T-helper 1 cell (primary cell): ENCODE results near the gene SEMA6B.
"Not testable (repeated sequence)": the region's sequence is repeated elsewhere in the genome, so short reads cannot be mapped to it uniquely, and the experiment has no call there.

ENCODE experiments used
- DNase-seq, 5 donors: peaks; one replicate each; pipeline ENCODE4 v3.0.0-alpha.2; 2012 to 2020

Gene SEMA6B

DNA sequence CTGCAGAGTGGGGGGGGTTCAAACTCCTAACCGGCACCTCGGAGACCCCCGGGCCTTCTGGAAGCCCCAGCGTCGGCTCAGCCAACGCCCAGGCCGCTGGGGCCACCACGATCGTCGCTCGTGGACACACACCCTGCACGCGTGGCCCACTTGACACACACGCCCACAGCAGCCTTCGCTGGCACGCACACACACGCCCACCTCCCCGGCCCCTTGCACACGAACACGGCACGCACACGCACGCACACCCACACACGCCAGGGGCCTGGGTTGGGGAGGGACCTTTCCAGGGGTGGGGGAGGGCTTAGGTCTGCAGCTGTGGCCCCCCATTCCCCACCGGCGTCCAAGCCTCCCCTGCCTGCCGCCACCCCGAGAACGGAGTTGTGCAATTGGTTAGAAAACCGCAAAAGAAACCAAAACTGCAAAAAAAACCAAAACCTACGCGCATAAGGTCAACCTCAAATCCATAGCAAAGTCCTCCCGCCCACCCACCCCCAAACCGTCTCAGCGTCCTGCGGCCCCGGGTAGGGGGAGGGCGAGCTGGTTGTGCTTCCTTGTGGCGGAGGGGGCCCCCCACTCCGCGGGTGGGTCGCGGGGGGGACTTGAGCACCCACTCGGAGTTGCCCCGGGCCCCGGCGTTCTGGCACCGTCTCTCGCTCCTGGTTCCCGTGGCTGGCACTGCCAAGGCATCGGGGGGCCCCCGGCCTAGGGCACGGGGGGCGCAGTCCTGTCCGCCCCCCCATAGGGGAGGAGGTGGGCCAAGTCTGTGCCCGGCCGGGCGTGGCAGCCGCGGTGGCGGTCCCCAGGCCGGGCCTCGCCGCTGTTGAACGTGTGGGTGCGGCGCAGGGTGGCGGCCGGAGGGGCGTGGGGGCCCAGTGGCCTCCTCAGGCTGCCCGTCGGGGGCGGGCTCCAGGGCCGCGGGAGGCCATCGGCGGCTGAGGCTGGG lies 16.3 kb downstream of the SEMA6B start:
- DNase-seq: no peak

DNA sequence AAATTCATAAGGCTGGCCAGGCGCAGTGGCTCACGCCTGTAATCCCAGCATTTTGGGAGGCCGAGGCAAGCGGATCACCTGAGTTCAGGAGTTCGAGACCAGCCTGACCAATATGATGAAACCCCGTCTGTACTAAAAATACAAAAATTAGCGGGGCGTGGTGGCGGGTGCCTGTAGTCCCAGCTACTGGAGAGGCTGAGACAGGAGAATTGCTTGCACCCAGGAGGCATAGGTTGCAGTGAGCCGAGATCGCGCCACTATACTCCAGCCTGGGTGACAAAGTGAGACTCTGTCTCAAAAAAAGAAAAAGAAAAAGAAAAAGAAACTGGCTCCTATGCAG lies 17.7 kb downstream of the SEMA6B start:
- DNase-seq: not testable (repeated sequence)

GRCh38 chr19:4541114-4541805 lies 18.2 kb downstream of the SEMA6B start:
- no peak for DNase-seq

DNA sequence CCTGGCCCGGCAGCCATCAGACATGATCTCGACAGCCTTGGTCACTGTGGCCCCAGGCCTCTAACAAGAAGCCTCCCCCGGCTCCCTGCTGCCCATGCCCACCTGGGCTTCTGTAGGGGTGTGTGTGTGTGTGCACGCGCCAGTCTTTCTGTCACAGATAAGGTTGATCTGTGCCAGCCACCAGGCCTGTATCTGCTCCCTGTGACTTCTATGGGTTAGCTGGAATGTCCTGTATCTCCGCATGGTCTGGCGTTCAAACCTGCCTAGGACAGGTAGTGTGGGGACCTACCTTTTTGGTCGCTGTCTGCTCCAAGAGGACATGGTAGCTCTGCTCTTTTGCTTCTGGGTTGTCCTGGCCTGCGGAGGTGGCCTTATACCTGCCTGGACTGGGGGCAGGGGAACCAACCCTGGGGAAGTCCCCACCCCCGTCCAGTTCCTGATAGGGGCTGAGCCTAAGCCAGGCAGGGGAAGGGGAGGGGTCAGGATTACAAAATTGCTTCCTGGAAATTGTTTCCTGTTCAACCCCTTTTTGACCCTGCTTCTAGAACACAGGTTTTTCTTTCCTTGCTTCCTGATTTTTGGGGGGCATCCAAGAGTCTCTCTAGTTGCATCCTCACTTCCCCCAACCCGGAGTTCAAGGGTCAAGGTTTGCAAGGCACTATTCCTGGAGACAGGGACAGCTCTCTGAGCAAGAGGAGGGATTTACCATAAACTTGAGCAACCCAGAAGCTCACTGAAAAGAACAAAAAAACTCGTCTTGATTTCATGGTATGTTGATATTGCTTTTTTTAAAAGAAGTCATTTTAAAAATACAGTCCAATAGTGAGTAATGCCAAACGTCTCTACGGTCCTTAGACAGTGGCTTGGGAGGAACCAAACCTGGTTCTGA lies 19.5 kb downstream of the SEMA6B start, which contains the start of gene LRG1:
LRG1 (minus strand) TSS at position 344 of the 889 bp plus-strand sequence; CDS start at position 321, 23 bp downstream.
- no peak for DNase-seq

DNA sequence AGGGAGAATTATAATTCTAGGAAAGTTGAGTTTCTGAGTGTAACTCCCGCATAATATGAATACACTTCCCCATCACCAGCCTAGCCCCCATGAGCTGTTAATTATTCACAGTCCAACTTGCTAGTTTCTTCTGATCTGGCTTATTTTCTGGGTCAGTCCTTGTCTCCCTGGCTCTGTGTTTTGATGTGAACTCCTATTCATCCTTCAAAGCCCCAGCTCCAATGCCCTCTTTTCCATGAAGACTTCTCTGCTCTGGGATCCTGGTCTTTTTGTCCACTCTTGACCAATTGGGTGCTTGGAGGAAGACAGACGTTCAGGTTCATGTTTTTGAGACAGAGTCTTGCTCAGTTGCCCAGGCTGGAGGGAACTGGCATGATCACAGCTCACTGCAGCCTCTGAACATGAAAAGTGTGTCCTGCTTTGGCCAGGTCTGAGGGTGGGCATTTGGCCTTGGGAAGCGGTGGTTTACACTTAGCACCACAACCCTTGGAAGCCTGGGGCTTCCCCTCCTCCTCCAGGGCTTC lies 20.3 kb downstream of the SEMA6B start:
- DNase-seq: no peak

GRCh38 chr19:4538601-4538954 lies 20.9 kb downstream of the SEMA6B start:
- DNase-seq: no peak

DNA sequence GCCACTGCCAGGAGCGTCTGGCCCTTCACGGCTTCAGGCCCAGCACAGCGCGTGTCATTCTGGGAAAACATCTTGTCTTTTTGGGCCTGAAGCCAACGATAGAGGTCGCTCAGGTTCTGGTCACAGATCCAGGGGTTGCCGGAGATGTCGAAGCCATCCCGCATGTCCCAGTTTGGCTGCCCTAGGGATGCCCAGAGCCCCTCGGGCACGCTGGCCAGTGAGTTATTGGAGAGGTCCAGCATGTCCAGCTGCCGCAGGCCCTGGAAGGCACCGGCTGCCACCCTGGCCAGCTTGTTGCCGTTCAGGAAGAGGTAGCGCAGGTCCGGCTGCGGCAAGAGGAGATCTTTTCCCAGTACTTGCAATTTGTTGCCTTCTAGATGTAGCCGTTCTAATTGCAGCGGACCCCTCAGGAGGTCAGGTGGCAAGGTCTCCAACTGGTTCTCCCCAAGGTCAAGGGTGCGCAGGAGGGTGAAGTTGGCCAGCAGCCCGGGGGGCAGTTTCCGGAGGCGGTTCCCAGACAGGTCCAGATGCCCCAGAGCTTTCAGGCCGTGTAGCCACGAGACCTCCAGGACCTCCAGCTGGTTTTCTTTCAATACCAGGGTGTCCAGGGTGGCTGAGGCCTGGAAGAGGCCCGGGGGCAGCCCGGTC lies 21.4 kb downstream of the SEMA6B start:
- no peak for DNase-seq

- no peak for DNase-seq
Measured at GRCh38 chr19:4536798-4537197, 22.7 kb downstream of the SEMA6B start.

- peak in 1 of 5 donors; percentile 22 for DNase-seq
Measured at GRCh38 chr19:4534836-4535658, 24.4 kb downstream of the SEMA6B start, which contains the start of gene PLIN5. Gene PLIN5 (minus strand): TSS chr19:4535224. CDS start chr19:4534074, 1,150 bp downstream.

GRCh38 chr19:4533835-4534424 lies 25.6 kb downstream of the SEMA6B start:
- no peak for DNase-seq

DNA sequence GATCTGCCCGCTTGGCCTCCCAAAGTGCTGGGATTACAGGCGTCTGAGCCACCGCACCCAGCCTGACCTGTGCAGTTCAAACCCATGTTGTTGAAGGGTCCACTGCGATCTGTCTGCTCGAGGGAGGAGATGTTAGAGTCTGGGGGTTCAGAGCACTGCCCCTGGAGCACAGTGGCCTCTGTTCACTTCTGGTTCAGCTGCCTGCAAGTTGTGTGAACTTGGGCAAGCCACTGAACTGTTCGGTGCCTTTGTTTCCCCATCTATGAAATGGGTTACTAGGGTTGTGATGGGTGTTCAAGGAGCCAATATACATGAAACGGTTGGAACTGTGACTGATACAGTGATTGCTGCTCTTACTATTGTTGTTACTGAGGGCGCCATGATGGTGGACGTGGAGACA lies 26.1 kb downstream of the SEMA6B start:
- DNase-seq: no peak

GRCh38 chr19:4531562-4532165 lies 27.8 kb downstream of the SEMA6B start:
- DNase-seq: no peak

DNA sequence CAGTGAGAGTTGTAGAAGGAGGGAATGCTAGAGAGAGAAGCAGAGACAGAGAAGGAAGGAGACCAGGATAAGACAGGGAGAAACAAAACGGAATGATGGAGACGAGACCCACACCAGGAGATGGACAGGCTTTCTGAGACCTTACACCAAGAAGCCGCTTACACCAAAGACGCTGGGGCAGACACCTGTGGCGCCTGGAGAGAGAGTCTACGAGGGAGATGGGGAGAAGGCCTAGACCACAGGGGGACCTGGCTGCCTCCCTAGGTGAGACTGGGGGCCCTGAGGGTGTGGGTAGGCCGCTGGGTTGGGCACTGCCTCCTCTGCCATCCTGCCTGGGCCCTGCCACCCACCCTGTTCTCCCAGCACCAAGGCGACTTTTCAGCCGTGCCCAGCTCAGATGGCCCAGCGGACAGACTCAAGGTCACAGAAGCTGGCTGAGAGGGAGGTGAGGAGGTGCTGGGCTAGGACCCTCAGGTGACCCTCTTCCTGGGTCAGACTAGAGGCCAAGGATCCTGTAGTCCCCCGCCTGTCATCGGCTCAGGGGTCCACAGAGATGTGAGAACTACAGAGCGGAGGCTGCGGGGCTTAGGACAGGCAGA lies 29.5 kb downstream of the SEMA6B start:
- no peak for DNase-seq

DNA sequence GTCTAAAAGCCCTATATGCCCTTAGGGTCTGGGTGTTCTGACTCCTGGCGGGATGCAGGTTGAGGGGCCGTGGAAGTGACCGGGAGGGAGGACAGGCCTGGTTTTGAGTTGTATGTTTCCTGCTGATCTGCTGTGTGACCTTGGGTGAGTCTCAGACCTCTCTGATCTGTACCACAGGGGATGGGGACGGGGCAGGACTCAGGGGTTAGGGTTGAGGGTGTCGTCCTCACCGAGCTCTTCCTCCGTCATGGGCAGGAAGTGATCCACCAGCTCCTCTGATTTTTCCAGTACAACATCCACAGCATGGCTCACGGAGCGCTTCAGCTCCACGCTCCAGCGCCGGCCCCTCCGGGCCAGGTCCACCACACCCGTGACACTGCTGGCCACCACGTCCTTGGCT lies 30.6 kb downstream of the SEMA6B start:
- no peak for DNase-seq

DNA sequence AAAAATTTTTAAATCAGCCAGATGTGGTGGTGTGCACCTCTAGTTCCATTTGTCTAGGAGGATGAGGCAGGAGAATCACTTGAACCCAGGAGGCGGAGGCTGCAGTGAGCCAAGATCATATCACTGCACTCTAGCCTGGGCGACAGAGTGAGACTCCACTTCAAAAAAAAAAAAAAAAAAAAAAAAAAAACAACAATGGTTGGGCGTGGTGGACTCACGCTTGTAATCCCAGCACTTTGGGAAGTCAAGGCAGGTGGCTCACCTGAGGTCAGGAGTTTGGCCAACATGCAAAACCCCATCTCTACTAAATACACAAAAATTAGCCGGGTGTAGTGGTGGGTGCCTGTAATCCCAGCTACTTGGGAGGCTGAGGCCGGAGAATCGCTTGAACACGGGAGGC lies 32.1 kb downstream of the SEMA6B start:
- not testable (repeated sequence) for DNase-seq

DNA sequence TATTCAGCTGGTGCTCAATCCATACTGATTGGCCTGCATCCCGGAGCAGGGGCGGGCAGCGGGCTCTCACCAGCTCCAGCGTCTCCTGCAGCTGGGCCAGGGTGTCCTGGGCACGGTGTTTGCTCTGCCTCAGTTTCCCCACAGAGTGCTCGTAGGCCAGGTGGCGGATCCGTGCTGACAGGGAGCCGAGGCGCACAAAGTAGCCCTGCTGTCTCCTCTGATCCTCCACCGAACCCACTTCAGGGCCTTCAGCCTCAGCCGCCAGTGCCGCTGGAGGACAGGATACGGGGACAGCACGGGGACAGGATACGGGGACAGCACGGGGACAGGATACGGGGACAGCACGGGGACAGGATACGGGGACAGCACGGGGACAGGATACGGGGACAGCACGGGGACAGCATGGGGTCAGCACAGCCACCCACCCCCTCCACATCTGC lies 33.9 kb downstream of the SEMA6B start:
- DNase-seq: no peak

- peak in 4 of 5 donors; percentile 40 to 62 (median 54) for DNase-seq
Measured at GRCh38 chr19:4524808-4525562, 34.5 kb downstream of the SEMA6B start.

GRCh38 chr19:4523306-4524110 lies 36.0 kb downstream of the SEMA6B start:
- DNase-seq: peak in 1 of 5 donors; percentile 9
